ENCODE data around the gene SLC13A5.

Gene SLC13A5

GRCh38 chr17:6755281-6755680 lies 42.1 kb upstream of the SLC13A5 start:
- TF ChIP-seq, protein P1, sequence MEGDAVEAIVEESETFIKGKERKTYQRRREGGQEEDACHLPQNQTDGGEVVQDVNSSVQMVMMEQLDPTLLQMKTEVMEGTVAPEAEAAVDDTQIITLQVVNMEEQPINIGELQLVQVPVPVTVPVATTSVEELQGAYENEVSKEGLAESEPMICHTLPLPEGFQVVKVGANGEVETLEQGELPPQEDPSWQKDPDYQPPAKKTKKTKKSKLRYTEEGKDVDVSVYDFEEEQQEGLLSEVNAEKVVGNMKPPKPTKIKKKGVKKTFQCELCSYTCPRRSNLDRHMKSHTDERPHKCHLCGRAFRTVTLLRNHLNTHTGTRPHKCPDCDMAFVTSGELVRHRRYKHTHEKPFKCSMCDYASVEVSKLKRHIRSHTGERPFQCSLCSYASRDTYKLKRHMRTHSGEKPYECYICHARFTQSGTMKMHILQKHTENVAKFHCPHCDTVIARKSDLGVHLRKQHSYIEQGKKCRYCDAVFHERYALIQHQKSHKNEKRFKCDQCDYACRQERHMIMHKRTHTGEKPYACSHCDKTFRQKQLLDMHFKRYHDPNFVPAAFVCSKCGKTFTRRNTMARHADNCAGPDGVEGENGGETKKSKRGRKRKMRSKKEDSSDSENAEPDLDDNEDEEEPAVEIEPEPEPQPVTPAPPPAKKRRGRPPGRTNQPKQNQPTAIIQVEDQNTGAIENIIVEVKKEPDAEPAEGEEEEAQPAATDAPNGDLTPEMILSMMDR (IDR thresholded peaks at IDR 0.05; ENCODE audit: low read depth, low read length), result no peak
- no peak for TF ChIP-seq POLR2A (IDR thresholded peaks at IDR 0.05; ENCODE audit: extremely low read depth, insufficient read length)
- no peak for TF ChIP-seq MYC (IDR thresholded peaks at IDR 0.05; ENCODE audit: low read depth, low read length)
- no peak for TF ChIP-seq MAX (IDR thresholded peaks at IDR 0.05; ENCODE audit: low read depth, low read length)
- no peak for DNase-seq (ENCODE audit: low read depth)
- H3K4me3 ChIP-seq (ENCODE audit: low read depth, low read length), result no peak overlapping the region

GRCh38 chr17:6753546-6753945 lies 40.4 kb upstream of the SLC13A5 start:
- peak; percentile 41 for DNase-seq (ENCODE audit: low read depth)
- TF ChIP-seq, protein P1 (IDR thresholded peaks at IDR 0.05; ENCODE audit: low read depth, low read length), result no peak
- no peak for TF ChIP-seq MYC (IDR thresholded peaks at IDR 0.05; ENCODE audit: low read depth, low read length)
- TF ChIP-seq POLR2A (IDR thresholded peaks at IDR 0.05; ENCODE audit: extremely low read depth, insufficient read length), result no peak
- no peak for TF ChIP-seq MAX (IDR thresholded peaks at IDR 0.05; ENCODE audit: low read depth, low read length)

DNA sequence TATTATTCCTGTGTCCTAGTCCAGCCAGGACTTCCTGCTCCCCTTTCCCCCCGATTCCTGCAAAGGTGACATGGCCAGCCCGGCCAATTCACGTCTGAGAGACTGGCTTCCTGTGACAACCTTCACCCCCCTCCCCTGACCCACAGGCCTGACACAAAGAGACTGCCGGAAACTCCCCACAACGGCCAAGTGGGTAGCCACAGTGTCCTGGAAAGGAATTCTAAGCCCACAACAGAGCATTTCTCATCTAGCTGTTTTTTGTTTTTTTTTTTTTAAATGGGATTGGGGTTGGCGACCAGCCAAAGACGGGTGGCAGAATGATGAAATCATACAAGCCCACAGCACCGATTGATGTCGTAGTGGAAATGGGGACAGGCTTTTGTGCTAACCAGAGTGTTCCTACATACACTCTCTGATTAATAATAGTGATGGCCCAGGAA lies 39.9 kb upstream of the SLC13A5 start:
- peak; percentile 82 for DNase-seq (ENCODE audit: low read depth)
- peak overlapping the region; percentile 30 for H3K4me3 ChIP-seq (ENCODE audit: low read depth, low read length)
- TF ChIP-seq POLR2A (IDR thresholded peaks at IDR 0.05; ENCODE audit: extremely low read depth, insufficient read length) (no peak), MYC (IDR thresholded peaks at IDR 0.05; ENCODE audit: low read depth, low read length) (no peak), MAX (IDR thresholded peaks at IDR 0.05; ENCODE audit: low read depth, low read length) (no peak)
- TF ChIP-seq, protein P1 (IDR thresholded peaks at IDR 0.05; ENCODE audit: low read depth, low read length), result no peak

More at GRCh38 chr17:6753546-6753945, 40.4 kb upstream of the SLC13A5 start:
- peak overlapping the region; percentile 30 for H3K4me3 ChIP-seq (ENCODE audit: low read depth, low read length)

DNA sequence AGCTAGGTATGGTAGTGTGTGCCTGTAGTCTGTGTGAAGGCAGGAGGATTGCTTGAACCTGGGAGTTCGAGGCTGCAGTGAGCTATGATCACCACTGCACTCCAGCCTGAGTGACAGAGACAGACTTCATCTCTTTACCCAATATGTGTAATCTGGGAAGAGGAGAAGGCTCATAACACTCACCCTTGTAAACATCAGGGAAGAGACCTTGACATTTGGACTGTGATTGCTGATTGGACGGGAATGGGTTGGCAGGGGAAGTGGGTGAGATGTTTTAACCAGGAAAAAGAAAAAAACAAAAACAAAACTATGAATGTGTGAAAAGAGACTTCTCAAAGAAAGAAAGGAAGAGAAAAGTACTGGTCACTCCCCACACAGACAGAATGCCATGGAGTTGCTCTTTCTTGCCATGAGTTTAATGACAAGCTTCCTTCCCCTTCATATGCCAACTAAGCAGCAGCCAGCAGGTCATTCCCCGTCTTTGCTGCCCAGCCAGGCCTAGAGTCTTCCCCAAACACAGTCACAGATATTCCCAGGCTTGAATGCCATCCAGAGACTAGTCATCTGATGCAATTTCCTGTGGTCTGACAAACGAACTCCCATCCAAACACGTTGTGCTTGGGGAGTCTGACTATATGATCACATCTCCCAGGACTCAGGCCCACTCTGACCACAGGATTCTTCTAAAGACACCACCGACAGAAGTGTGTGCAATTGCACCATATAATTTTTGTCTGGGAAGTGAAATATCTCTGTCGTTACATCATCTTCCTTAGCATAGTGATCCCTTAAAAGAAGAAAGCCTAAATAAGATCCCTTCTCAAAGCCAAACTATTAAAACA lies 39.1 kb upstream of the SLC13A5 start:
- TF ChIP-seq MAX (IDR thresholded peaks at IDR 0.05; ENCODE audit: low read depth, low read length) (no peak), MYC (IDR thresholded peaks at IDR 0.05; ENCODE audit: low read depth, low read length) (no peak), POLR2A (IDR thresholded peaks at IDR 0.05; ENCODE audit: extremely low read depth, insufficient read length) (no peak)
- TF ChIP-seq, protein P1 (IDR thresholded peaks at IDR 0.05; ENCODE audit: low read depth, low read length), result no peak
- DNase-seq (ENCODE audit: low read depth), result peak; percentile 93
- no peak overlapping the region for H3K4me3 ChIP-seq (ENCODE audit: low read depth, low read length)

GRCh38 chr17:6749519-6749918 lies 36.4 kb upstream of the SLC13A5 start:
- TF ChIP-seq POLR2A (IDR thresholded peaks at IDR 0.05; ENCODE audit: extremely low read depth, insufficient read length), result no peak
- TF ChIP-seq, protein P1 (IDR thresholded peaks at IDR 0.05; ENCODE audit: low read depth, low read length), result peak; percentile 8
- peak; percentile 57 for DNase-seq (ENCODE audit: low read depth)
- no peak overlapping the region for H3K4me3 ChIP-seq (ENCODE audit: low read depth, low read length)

Measured in NB4 (cell line).